NCI-H1105 (cell line): ENCODE data around the gene RIPOR2.
"Not testable (repeated sequence)": the region's sequence is repeated elsewhere in the genome, so short reads cannot be mapped to it uniquely, and the experiment has no call there.

Experiments
- DNase-seq: peaks from one replicate; lab custom pipeline; 2025; lab: John Stamatoyannopoulos, UW

The RIPOR2 gene

GRCh38 chr6:24903681-24904080 is 32.1 kb downstream of the RIPOR2 start:
- no peak for DNase-seq

- DNase-seq = no peak
Observed at GRCh38 chr6:24902782-24903181, 33.0 kb downstream of the RIPOR2 start.

GRCh38 chr6:24901698-24902328 is 33.9 kb downstream of the RIPOR2 start:
- no peak for DNase-seq

GRCh38 chr6:24900917-24901697 is 34.7 kb downstream of the RIPOR2 start:
- no peak for DNase-seq

- DNase-seq = no peak
Observed at GRCh38 chr6:24899997-24900325, 35.8 kb downstream of the RIPOR2 start.

- DNase-seq = no peak
Observed at GRCh38 chr6:24899136-24899996, 36.4 kb downstream of the RIPOR2 start.

GRCh38 chr6:24898676-24899075 is 37.1 kb downstream of the RIPOR2 start:
- DNase-seq = no peak

GRCh38 chr6:24897186-24897585 is 38.6 kb downstream of the RIPOR2 start:
- no peak for DNase-seq

GRCh38 chr6:24893342-24893850 is 42.4 kb downstream of the RIPOR2 start:
- no peak for DNase-seq

- DNase-seq = no peak
Observed at GRCh38 chr6:24891004-24891403, 44.8 kb downstream of the RIPOR2 start.

- DNase-seq = no peak
Observed at GRCh38 chr6:24890471-24890870, 45.3 kb downstream of the RIPOR2 start.

- DNase-seq = no peak
Observed at GRCh38 chr6:24888715-24889370, 46.9 kb downstream of the RIPOR2 start.

- DNase-seq = no peak
Observed at GRCh38 chr6:24887545-24888140, 48.1 kb downstream of the RIPOR2 start.

GRCh38 chr6:24883618-24884017 is 52.1 kb downstream of the RIPOR2 start:
- DNase-seq = no peak

GRCh38 chr6:24882835-24883555 is 52.8 kb downstream of the RIPOR2 start:
- no peak for DNase-seq

- DNase-seq = no peak
Observed at GRCh38 chr6:24882295-24882694, 53.5 kb downstream of the RIPOR2 start.

- DNase-seq = no peak
Observed at GRCh38 chr6:24881376-24881775, 54.4 kb downstream of the RIPOR2 start.

GRCh38 chr6:24880451-24880850 is 55.3 kb downstream of the RIPOR2 start:
- DNase-seq = no peak

GRCh38 chr6:24879351-24879750 is 56.4 kb downstream of the RIPOR2 start:
- no peak for DNase-seq

GRCh38 chr6:24877747-24878146 is 58.0 kb downstream of the RIPOR2 start:
- DNase-seq = not testable (repeated sequence)
